Mesodermal cell (in vitro differentiated cells): ENCODE measurements around the gene RNF212.

Experiments
- H3K27ac ChIP-seq: 2 replicates; pipeline ENCODE4 v1.7.0; 2013; ENCODE audit warnings: mild to moderate bottlenecking, low read depth, low read length, moderate library complexity; ENCODE audit not compliant: severe bottlenecking
- H3K36me3 ChIP-seq: 2 replicates; pipeline ENCODE4 v1.7.1; 2013; ENCODE audit warnings: mild to moderate bottlenecking, low read length, moderate library complexity; ENCODE audit not compliant: control insufficient read depth, insufficient read depth
- H3K4me1 ChIP-seq: one replicate; pipeline ENCODE4 v1.7.1; 2013; ENCODE audit warnings: mild to moderate bottlenecking, low read length; ENCODE audit not compliant: insufficient read depth, control insufficient read depth, poor library complexity, severe bottlenecking
- H3K4me3 ChIP-seq: 2 replicates; pipeline ENCODE4 v1.7.0; 2013; ENCODE audit warnings: low read length, control low read depth, mild to moderate bottlenecking; ENCODE audit not compliant: insufficient read depth, poor library complexity, severe bottlenecking; ENCODE audit errors: extremely low read depth
- H3K9me3 ChIP-seq: 2 replicates; pipeline ENCODE4 v1.7.1; 2013; ENCODE audit warnings: mild to moderate bottlenecking, low read length, moderate library complexity; ENCODE audit not compliant: control insufficient read depth
- WGBS, 2 experiments: methylation state at CpG; one replicate each; pipeline ENCODE4 v1.1.5; 2013; ENCODE audit warnings: missing lambda C conversion rate in 2 of 2; ENCODE audit not compliant: insufficient coverage in 2 of 2; 5-methylcytosine and 5-hydroxymethylcytosine counted together

The RNF212 gene

GRCh38 chr4:1080432-1080831 lies 32.9 kb downstream of the RNF212 start:
- H3K9me3 ChIP-seq = no peaks in the 10 kb centered on the region
- no peak overlapping the region for H3K4me3 ChIP-seq
- no peaks in the 10 kb centered on the region for H3K4me1 ChIP-seq
- WGBS, 2 experiments = 80 to 89% methylated on average over 8 of the region's 9 CpGs
- H3K36me3 ChIP-seq = no peaks in the 10 kb centered on the region
- H3K27ac ChIP-seq = no peak overlapping the region

GRCh38 chr4:1079711-1080265 lies 33.6 kb downstream of the RNF212 start:
- Histone ChIP-seq H3K4me3 (no peak overlapping the region), H3K36me3 (no peaks in the 10 kb centered on the region), H3K4me1 (no peaks in the 10 kb centered on the region), H3K27ac (no peak overlapping the region), H3K9me3 (no peaks in the 10 kb centered on the region)
- WGBS, 2 experiments = 88 to 90% methylated on average over 17 of the region's 17 CpGs

GRCh38 chr4:1078490-1078889 lies 34.9 kb downstream of the RNF212 start:
- no peaks in the 10 kb centered on the region for H3K36me3 ChIP-seq
- WGBS, 2 experiments = 87 to 98% methylated on average over 5 of the region's 5 CpGs
- no peak overlapping the region for H3K4me3 ChIP-seq
- H3K9me3 ChIP-seq = no peaks in the 10 kb centered on the region
- H3K4me1 ChIP-seq = no peaks in the 10 kb centered on the region
- no peak overlapping the region for H3K27ac ChIP-seq

- Histone ChIP-seq H3K36me3 (no peaks in the 10 kb centered on the region), H3K9me3 (no peaks in the 10 kb centered on the region), H3K27ac (no peak overlapping the region), H3K4me1 (no peaks in the 10 kb centered on the region), H3K4me3 (no peak overlapping the region)
- 92 to 94% methylated on average over 24 to 27 of the region's 27 CpGs for WGBS, 2 experiments
Measured at GRCh38 chr4:1077711-1078477, 35.5 kb downstream of the RNF212 start.

- H3K4me3 ChIP-seq = no peak overlapping the region
- no peaks in the 10 kb centered on the region for H3K4me1 ChIP-seq
- WGBS, 2 experiments = 82 to 83% methylated on average over 7 to 10 of the region's 11 CpGs
- H3K36me3 ChIP-seq = no peaks in the 10 kb centered on the region
- no peak overlapping the region for H3K27ac ChIP-seq
- H3K9me3 ChIP-seq = no peaks in the 10 kb centered on the region
Measured at GRCh38 chr4:1075809-1076699, 37.3 kb downstream of the RNF212 start.

- H3K27ac ChIP-seq = no peak overlapping the region
- WGBS, 2 experiments = 92 to 95% methylated on average over 7 of the region's 7 CpGs
- no peaks in the 10 kb centered on the region for H3K36me3 ChIP-seq
- no peaks in the 10 kb centered on the region for H3K4me1 ChIP-seq
- no peak overlapping the region for H3K4me3 ChIP-seq
- H3K9me3 ChIP-seq = no peaks in the 10 kb centered on the region
Measured at GRCh38 chr4:1075225-1075624, 38.1 kb downstream of the RNF212 start.

DNA sequence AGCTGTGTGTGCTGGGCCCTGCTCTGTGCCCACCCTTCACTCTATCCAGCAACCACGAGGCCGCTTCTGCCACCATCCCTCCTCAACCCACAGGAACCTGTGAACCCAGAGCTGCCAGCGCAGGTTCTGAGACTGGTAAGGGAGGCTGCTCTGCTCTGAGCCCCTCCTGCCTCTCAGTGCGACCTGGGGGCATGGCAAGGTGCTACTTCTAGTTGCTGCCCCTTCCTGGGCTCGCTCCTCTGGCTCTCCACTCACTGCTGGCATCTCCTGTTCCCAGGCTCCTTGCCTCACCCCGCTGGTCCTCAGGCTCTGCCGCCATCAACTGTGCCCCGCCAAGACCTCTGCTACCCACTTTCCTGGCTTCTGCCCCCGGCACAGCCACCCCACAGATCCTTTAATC lies 39.3 kb downstream of the RNF212 start:
- Histone ChIP-seq H3K9me3 (no peaks in the 10 kb centered on the region), H3K36me3 (no peaks in the 10 kb centered on the region), H3K27ac (no peak overlapping the region), H3K4me3 (no peak overlapping the region), H3K4me1 (no peaks in the 10 kb centered on the region)
- WGBS, 2 experiments = 83 to 85% methylated on average over 6 to 8 of the region's 9 CpGs

GRCh38 chr4:1072830-1073446 lies 40.4 kb downstream of the RNF212 start:
- no peak overlapping the region for H3K27ac ChIP-seq
- no peaks in the 10 kb centered on the region for H3K36me3 ChIP-seq
- H3K4me1 ChIP-seq = no peaks in the 10 kb centered on the region
- no peaks in the 10 kb centered on the region for H3K9me3 ChIP-seq
- H3K4me3 ChIP-seq = no peak overlapping the region
- 42 to 43% methylated on average over 11 of the region's 11 CpGs for WGBS, 2 experiments

DNA sequence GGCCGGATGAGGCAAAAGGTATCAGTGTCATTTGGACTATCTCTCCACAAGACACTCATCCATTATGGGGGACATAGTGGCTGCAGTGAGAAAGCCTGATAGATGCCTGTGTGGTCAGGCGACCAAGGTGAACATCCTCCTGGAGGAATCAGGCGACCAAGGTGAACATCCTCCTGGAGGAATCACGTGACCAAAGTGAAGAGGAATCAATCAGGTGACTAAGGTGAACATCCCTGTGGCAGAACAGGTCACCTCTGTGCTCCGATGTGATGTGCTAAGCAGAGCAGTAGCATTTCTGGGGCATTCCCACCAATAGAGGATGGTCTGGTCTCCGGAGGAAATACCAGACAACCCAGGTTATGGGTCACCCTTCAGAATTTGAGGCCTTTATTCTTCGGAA lies 44.0 kb downstream of the RNF212 start:
- Histone ChIP-seq H3K27ac (no peak overlapping the region), H3K9me3 (no peaks in the 10 kb centered on the region), H3K36me3 (no peaks in the 10 kb centered on the region), H3K4me1 (no peaks in the 10 kb centered on the region), H3K4me3 (no peak overlapping the region)
- 84 to 95% methylated on average over 5 to 6 of the region's 7 CpGs for WGBS, 2 experiments

GRCh38 chr4:1065732-1066131 lies 47.6 kb downstream of the RNF212 start:
- no peaks in the 10 kb centered on the region for H3K9me3 ChIP-seq
- H3K27ac ChIP-seq = no peak overlapping the region
- no peaks in the 10 kb centered on the region for H3K36me3 ChIP-seq
- 59 to 70% methylated on average over 3 of the region's 4 CpGs for WGBS, 2 experiments
- no peak overlapping the region for H3K4me3 ChIP-seq
- H3K4me1 ChIP-seq = no peaks in the 10 kb centered on the region
